Caco-2 (cell line): ENCODE data around the gene GNPTAB. TPM values are rescaled to one million over a fixed set of nuclear protein-coding genes. Genes with fewer than 3 reads are reported as not detected.

ENCODE experiments used
- BruUV-seq: library from RNA; stranded (reverse); fragments of 400-500 nt; replicated peaks from 2 replicates; lab custom pipeline; 2021; lab: Mats Ljungman, UMichigan
- CTCF ChIA-PET: fragments of 300-600 bp; sonication (Branson Sonifier 250); formaldehyde crosslinking; loops from one replicate; lab custom pipeline; 2022; ENCODE audit warnings: antibody characterized with exemption; lab: Charles Lee
- POLR2A ChIA-PET: fragments of 300-600 bp; sonication (Branson Sonifier 250); formaldehyde crosslinking; loops from one replicate; lab custom pipeline; 2022; ENCODE audit warnings: antibody characterized with exemption; lab: Charles Lee
- DNase-seq, 2 experiments: peaks; one replicate each; pipeline versions ENCODE4 v3.0.0 to v3.0.0-alpha.2; 2020 to 2022
- H3K27me3 ChIP-seq: replicated peaks from 2 replicates; pipeline ENCODE4 v1.6.0; 2011; ENCODE audit warnings: low read length; ENCODE audit not compliant: control insufficient read depth, insufficient read depth
- H3K36me3 ChIP-seq: 2 replicates; pipeline ENCODE4 v1.5.1; 2011; ENCODE audit warnings: low read length; ENCODE audit not compliant: control insufficient read depth, insufficient read depth
- H3K4me1 ChIP-seq: fragments of 250-450 bp; sonication (Bioruptor Pico); 2 replicates; pipeline ENCODE4 v1.5.1; 2020; ENCODE audit warnings: mild to moderate bottlenecking
- H3K4me3 ChIP-seq: 2 replicates; pipeline ENCODE4 v1.5.1; 2011; ENCODE audit warnings: low read depth, mild to moderate bottlenecking, control low read depth, low read length
- H3K9me3 ChIP-seq: fragments of 250-450 bp; sonication (Bioruptor Pico); 2 replicates; pipeline ENCODE4 v1.5.1; 2020; ENCODE audit warnings: mild to moderate bottlenecking, moderate library complexity
- H3K27ac Mint-ChIP-seq: one replicate; pipeline ENCODE4 v1.8.0; 2022; ENCODE audit warnings: mixed read lengths; ENCODE audit not compliant: unreplicated experiment
- H3K27me3 Mint-ChIP-seq: one replicate; pipeline ENCODE4 v1.8.0; 2022; ENCODE audit warnings: mixed read lengths; ENCODE audit not compliant: insufficient read depth, unreplicated experiment
- H3K36me3 Mint-ChIP-seq: one replicate; pipeline ENCODE4 v1.8.0; 2022; ENCODE audit warnings: mild to moderate bottlenecking, mixed read lengths; ENCODE audit not compliant: insufficient read depth, unreplicated experiment
- H3K4me1 Mint-ChIP-seq: one replicate; pipeline ENCODE4 v1.8.0; 2022; ENCODE audit warnings: low read depth, mixed read lengths; ENCODE audit not compliant: unreplicated experiment
- H3K4me3 Mint-ChIP-seq: one replicate; pipeline ENCODE4 v1.8.0; 2022; ENCODE audit warnings: mild to moderate bottlenecking, moderate library complexity, mixed read lengths; ENCODE audit not compliant: unreplicated experiment
- H3K9me3 Mint-ChIP-seq: one replicate; pipeline ENCODE4 v1.8.0; 2022; ENCODE audit warnings: mixed read lengths; ENCODE audit not compliant: unreplicated experiment
- intact Hi-C: fragments of 100-400 bp; cut with micrococcal nuclease; formaldehyde crosslinking; loops from one replicate; pipeline ENCODE4 v1.10.0; 2022; ENCODE audit not compliant: unreplicated experiment
- total RNA-seq: library from RNA; stranded (reverse); gene quantifications from 2 replicates; pipeline ENCODE4 v1.2.3, GENCODE V29; 2022
- TF ChIP-seq, protein P1 (sequence below), 2 experiments: fragments of 200-600 bp in 1 of 2; IDR thresholded peaks; 1 replicate in 1 of 2; 2 replicates in 1 of 2; pipeline versions ENCODE4 v1.5.1 to v1.8.0; 2011 to 2022; ENCODE audit warnings: antibody characterized with exemption in 1 of 2, control low read depth in 1 of 2, inconsistent platforms in 1 of 2, low read depth in 1 of 2, low read length in 1 of 2, mild to moderate bottlenecking in 1 of 2, moderate library complexity in 1 of 2; ENCODE audit not compliant: insufficient read depth in 1 of 2, severe bottlenecking in 1 of 2, unreplicated experiment in 1 of 2

GNPTAB gene
- total RNA-seq, 1 experiment from 2014 or later: 39.1 TPM

DNA sequence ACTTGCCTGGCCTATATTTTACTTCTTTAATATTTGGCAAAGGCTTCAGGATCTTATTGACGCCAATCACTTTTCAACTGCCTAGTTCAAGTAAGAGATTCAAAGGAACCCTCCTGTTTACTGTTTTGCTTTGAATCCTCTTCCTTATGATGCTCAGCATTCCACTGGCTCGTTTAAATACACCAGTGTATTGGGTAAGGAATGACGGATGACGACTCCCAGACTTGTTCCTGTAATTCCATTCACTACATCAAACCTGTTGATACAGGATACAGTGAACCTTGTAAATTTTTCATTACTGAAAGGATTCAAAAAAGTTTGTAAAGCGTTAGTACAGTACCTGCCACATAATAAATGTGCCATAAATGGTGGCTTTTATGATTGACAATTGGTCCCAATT, 89.8 kb downstream of the GNPTAB start:
- 0 out of 2 replicates have a peak, but pooled peaks cover 3% of the 10 kb centered on the region for H3K9me3 ChIP-seq
- no peaks in the 10 kb centered on the region for H3K9me3 Mint-ChIP-seq
- intact Hi-C loops: no loop called here
- no TSS peak for BruUV-seq
- no peaks in the 10 kb centered on the region for H3K4me1 Mint-ChIP-seq
- H3K4me3 ChIP-seq: no peak overlapping the region
- ChIA-PET CTCF (no interaction called here), POLR2A (no interaction called here)
- H3K36me3 Mint-ChIP-seq: peaks cover 44% of the 10 kb centered on the region
- no peaks in the 10 kb centered on the region for H3K27me3 ChIP-seq
- no peaks in the 10 kb centered on the region for H3K4me1 ChIP-seq
- no peak for DNase-seq
- H3K36me3 ChIP-seq: peaks cover 4% of the 10 kb centered on the region; the same call in 1 of the 2 replicates
- TF ChIP-seq, protein P1, sequence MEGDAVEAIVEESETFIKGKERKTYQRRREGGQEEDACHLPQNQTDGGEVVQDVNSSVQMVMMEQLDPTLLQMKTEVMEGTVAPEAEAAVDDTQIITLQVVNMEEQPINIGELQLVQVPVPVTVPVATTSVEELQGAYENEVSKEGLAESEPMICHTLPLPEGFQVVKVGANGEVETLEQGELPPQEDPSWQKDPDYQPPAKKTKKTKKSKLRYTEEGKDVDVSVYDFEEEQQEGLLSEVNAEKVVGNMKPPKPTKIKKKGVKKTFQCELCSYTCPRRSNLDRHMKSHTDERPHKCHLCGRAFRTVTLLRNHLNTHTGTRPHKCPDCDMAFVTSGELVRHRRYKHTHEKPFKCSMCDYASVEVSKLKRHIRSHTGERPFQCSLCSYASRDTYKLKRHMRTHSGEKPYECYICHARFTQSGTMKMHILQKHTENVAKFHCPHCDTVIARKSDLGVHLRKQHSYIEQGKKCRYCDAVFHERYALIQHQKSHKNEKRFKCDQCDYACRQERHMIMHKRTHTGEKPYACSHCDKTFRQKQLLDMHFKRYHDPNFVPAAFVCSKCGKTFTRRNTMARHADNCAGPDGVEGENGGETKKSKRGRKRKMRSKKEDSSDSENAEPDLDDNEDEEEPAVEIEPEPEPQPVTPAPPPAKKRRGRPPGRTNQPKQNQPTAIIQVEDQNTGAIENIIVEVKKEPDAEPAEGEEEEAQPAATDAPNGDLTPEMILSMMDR (IDR thresholded peaks at IDR 0.05; ENCODE audit: insufficient read depth in 1 of 2, low read depth in 1 of 2, low read length in 1 of 2, severe bottlenecking in 1 of 2, unreplicated experiment in 1 of 2): no peak
- H3K4me3 Mint-ChIP-seq: no peak overlapping the region
- no peak overlapping the region for H3K27ac Mint-ChIP-seq
- H3K27me3 Mint-ChIP-seq: no peaks in the 10 kb centered on the region

DNA sequence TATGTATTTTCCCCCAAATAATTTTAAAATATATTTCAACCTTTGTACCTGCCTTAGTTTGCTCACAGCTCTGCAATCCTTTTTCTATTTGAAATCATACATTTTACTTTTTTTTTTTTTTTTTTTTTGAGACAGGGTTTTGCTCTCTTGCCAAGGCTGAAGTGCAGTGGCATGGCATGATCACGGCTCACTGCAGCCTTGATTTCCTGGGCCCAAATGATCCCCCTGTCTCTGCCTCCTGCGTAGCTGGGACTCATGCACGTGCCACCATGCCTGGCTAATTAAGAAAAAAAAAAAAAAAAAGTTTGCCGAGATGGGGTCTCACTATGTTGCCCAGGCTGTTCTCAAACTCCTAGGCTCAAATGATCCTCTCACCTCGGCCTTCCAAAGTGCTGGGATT, 90.2 kb downstream of the GNPTAB start:
- DNase-seq: no peak
- Mint-ChIP-seq H3K27ac (no peak overlapping the region), H3K36me3 (peaks cover 44% of the 10 kb centered on the region), H3K4me1 (no peaks in the 10 kb centered on the region), H3K4me3 (no peak overlapping the region), H3K27me3 (no peaks in the 10 kb centered on the region), H3K9me3 (no peaks in the 10 kb centered on the region)
- 0 out of 2 replicates have a peak, but pooled peaks cover 3% of the 10 kb centered on the region for H3K9me3 ChIP-seq
- H3K4me1 ChIP-seq: no peaks in the 10 kb centered on the region
- peaks cover 4% of the 10 kb centered on the region; the same call in 1 of the 2 replicates for H3K36me3 ChIP-seq
- H3K4me3 ChIP-seq: no peak overlapping the region
- ChIA-PET CTCF (no interaction called here), POLR2A (no interaction called here)
- no TSS peak for BruUV-seq
- intact Hi-C loops: no loop called here
- no peaks in the 10 kb centered on the region for H3K27me3 ChIP-seq
- TF ChIP-seq, protein P1 (IDR thresholded peaks at IDR 0.05; ENCODE audit: insufficient read depth in 1 of 2, low read depth in 1 of 2, low read length in 1 of 2, severe bottlenecking in 1 of 2, unreplicated experiment in 1 of 2): no peak

DNA sequence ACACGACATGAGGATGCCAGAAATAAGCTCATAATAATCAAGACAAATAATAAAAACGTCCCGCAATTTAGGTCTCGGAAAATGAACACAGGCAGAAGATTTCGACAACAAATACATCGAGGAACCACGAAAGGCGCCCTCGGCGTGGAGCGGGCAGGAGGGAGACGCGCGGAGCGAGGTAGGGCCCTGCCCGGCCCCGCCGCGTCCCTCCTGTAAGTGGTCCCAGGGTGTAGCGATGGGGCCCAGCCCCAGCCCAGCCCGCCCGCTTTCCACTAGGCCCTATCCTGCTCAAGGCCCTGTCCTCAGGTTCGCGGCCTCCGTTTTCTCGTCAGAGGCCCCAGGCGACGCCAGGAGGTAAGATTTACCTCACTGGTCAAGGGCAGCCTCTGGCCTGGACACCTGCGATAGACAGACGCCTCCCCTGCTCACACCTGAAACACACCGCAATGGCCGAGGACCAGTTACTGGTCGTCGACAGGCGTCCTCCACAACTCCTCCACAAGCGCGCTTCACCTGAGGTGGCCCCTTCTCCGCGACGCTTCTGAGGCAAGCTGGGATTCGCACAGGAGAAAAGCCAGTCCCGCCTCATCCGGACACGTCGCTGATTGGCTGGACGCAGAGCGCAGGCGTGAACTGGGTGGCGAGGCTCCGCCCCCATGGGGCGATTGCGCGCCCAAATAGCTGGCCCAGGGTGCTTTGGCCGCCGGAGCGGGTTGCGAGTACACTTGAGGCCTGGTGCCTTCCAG, 91.7 kb downstream of the GNPTAB start, which contains the start of gene SYCP3:
TSS of gene SYCP3 (minus strand) at position 543 of the 746 bp plus-strand sequence. CDS start 1,527 bp downstream, outside the sequence.
- Mint-ChIP-seq H3K36me3 (peaks cover 38% of the 10 kb centered on the region), H3K9me3 (no peaks in the 10 kb centered on the region), H3K4me1 (no peaks in the 10 kb centered on the region), H3K27me3 (no peaks in the 10 kb centered on the region), H3K4me3 (no peak within 1 kb of the TSS), H3K27ac (no peak within 1 kb of the TSS)
- CTCF ChIA-PET: no interaction called here
- TF ChIP-seq, protein P1 (IDR thresholded peaks at IDR 0.05; ENCODE audit: insufficient read depth in 1 of 2, low read depth in 1 of 2, low read length in 1 of 2, severe bottlenecking in 1 of 2, unreplicated experiment in 1 of 2): no peak
- BruUV-seq: no TSS peak
- H3K4me3 ChIP-seq: no peak within 1 kb of the TSS
- intact Hi-C loops: no loop called here
- H3K27me3 ChIP-seq: no peaks in the 10 kb centered on the region
- no peaks in the 10 kb centered on the region for H3K4me1 ChIP-seq
- H3K36me3 ChIP-seq: peaks cover 4% of the 10 kb centered on the region; the same call in 1 of the 2 replicates
- DNase-seq: no peak
- POLR2A ChIA-PET: no interaction called here
- no peaks in the 10 kb centered on the region for H3K9me3 ChIP-seq
